Fibroblast of lung (primary cell): ENCODE results near the gene ITGA8. TPM values are rescaled to one million over a fixed set of nuclear protein-coding genes. Genes with fewer than 3 reads are reported as not detected.

Source experiments
- DNase-seq, 2 donors: peaks; one replicate each; pipeline versions ENCODE4 v3.0.0 to v3.0.0-alpha.2; 2010; ENCODE audit warnings: low read depth in 2 of 2
- H2AFZ ChIP-seq: 2 replicates; pipeline ENCODE4 v1.5.1; 2012; ENCODE audit warnings: low read length, control low read depth, inconsistent platforms
- H3K27ac ChIP-seq: 2 replicates; pipeline ENCODE4 v1.5.1; 2011; ENCODE audit warnings: low read length, control low read depth; ENCODE audit not compliant: insufficient read depth
- H3K27me3 ChIP-seq: 2 replicates; pipeline ENCODE4 v1.5.1; 2011; ENCODE audit warnings: mild to moderate bottlenecking, low read length; ENCODE audit not compliant: control insufficient read depth, insufficient read depth
- H3K36me3 ChIP-seq: 2 replicates; pipeline ENCODE4 v1.5.1; 2011; ENCODE audit warnings: low read length; ENCODE audit not compliant: control insufficient read depth, insufficient read depth
- H3K4me1 ChIP-seq: 2 replicates; pipeline ENCODE4 v1.5.1; 2011; ENCODE audit warnings: low read length; ENCODE audit not compliant: control insufficient read depth, insufficient read depth; ENCODE audit errors: extremely low read depth
- H3K4me2 ChIP-seq: 2 replicates; pipeline ENCODE4 v1.5.1; 2011; ENCODE audit warnings: low read length, control low read depth; ENCODE audit not compliant: insufficient read depth; ENCODE audit errors: extremely low read depth
- H3K4me3 ChIP-seq, 4 experiments: fragments of 200-600 bp in 1 of 4; sonication (generic) in 1 of 4; replicated peaks in 1 of 4; 2 replicates each; pipeline ENCODE4 v1.5.1; 2011 to 2016; ENCODE audit warnings: low read length in 4 of 4, low read depth in 3 of 4, mild to moderate bottlenecking in 3 of 4, control low read depth in 2 of 4, inconsistent platforms in 1 of 4, mixed read lengths in 1 of 4; ENCODE audit not compliant: insufficient read depth in 1 of 4; ENCODE audit errors: control extremely low read depth in 1 of 4
- H3K79me2 ChIP-seq: 2 replicates; pipeline ENCODE4 v1.5.1; 2012; ENCODE audit warnings: mild to moderate bottlenecking, low read length, inconsistent platforms; ENCODE audit not compliant: control insufficient read depth, insufficient read depth
- H3K9ac ChIP-seq: 2 replicates; pipeline ENCODE4 v1.5.1; 2011; ENCODE audit warnings: mild to moderate bottlenecking, low read length, control low read depth; ENCODE audit not compliant: insufficient read depth
- H3K9me3 ChIP-seq: 2 replicates; pipeline ENCODE4 v1.5.1; 2012; ENCODE audit warnings: low read depth, low read length; ENCODE audit not compliant: control insufficient read depth, insufficient read depth
- H4K20me1 ChIP-seq: 2 replicates; pipeline ENCODE4 v1.5.1; 2011; ENCODE audit warnings: low read length; ENCODE audit not compliant: control insufficient read depth, insufficient read depth; ENCODE audit errors: extremely low read depth
- CTCF ChIP-seq, 2 donors: IDR thresholded peaks in 1 of 2; conservative IDR thresholded peaks in 1 of 2; 1 replicate in 1 of 2; 2 replicates in 1 of 2; pipeline ENCODE4 v1.5.1; 2011 to 2012; ENCODE audit warnings: low read length in 2 of 2, control low read depth in 1 of 2, inconsistent platforms in 1 of 2, low read depth in 1 of 2, mild to moderate bottlenecking in 1 of 2
- EZH2 ChIP-seq: IDR thresholded peaks from 2 replicates; pipeline ENCODE4 v1.5.1; 2012; ENCODE audit warnings: low read length, control low read depth, mild to moderate bottlenecking; ENCODE audit errors: missing control alignments
- polyA plus RNA-seq, 2 donors: library from polyadenylated mRNA; depleted of rRNA in 1 of 2; stranded (reverse) in 1 of 2; unstranded in 1 of 2; fragments of >200 nt; gene quantifications; 2 replicates each; pipeline ENCODE4 v1.2.1, GENCODE V29; 2011 to 2012; ENCODE audit warnings: missing spikeins in 1 of 2
- total RNA-seq: library from RNA; depleted of rRNA; stranded (reverse); fragments of >200 nt; gene quantifications from 2 replicates; pipeline ENCODE4 v1.2.1, GENCODE V29; 2014

Gene ITGA8
- total and polyA plus RNA-seq, 2 donors (not counting 1 experiment from before 2014, with no cell fraction given), result 0.62 to 0.99 TPM

GRCh38 chr10:15504101-15504840 lies 215.5 kb downstream of the ITGA8 start:
- Histone ChIP-seq H4K20me1 (no peaks in the 10 kb centered on the region), H3K4me3 (peak overlapping the region in 1 of 4 experiments; percentile 18), H3K9ac (no peak overlapping the region), H3K79me2 (no peaks in the 10 kb centered on the region), H3K27me3 (peaks cover 7% of the 10 kb centered on the region), H3K4me2 (no peak overlapping the region), H3K4me1 (no peaks in the 10 kb centered on the region), H3K36me3 (no peaks in the 10 kb centered on the region), H3K9me3 (no peaks in the 10 kb centered on the region), H3K27ac (no peak overlapping the region), H2AFZ (no peak overlapping the region)
- DNase-seq, result peak; percentile 2 to 33
- no peak for TF ChIP-seq EZH2
- no peak for TF ChIP-seq CTCF (conservative IDR thresholded peaks at IDR 0.05 in 1 of 2, IDR thresholded peaks at IDR 0.05 in 1 of 2; ENCODE audit: low read depth in 1 of 2, low read length in 2 of 2)

- Histone ChIP-seq H3K4me2 (no peak overlapping the region), H2AFZ (no peak overlapping the region), H4K20me1 (no peaks in the 10 kb centered on the region), H3K9ac (no peak overlapping the region), H3K36me3 (no peaks in the 10 kb centered on the region), H3K79me2 (no peaks in the 10 kb centered on the region), H3K27me3 (no peaks in the 10 kb centered on the region), H3K4me1 (no peaks in the 10 kb centered on the region), H3K4me3 (no peak overlapping the region), H3K27ac (no peak overlapping the region), H3K9me3 (no peaks in the 10 kb centered on the region)
- no peak for TF ChIP-seq EZH2
- no peak for TF ChIP-seq CTCF (conservative IDR thresholded peaks at IDR 0.05 in 1 of 2, IDR thresholded peaks at IDR 0.05 in 1 of 2; ENCODE audit: low read depth in 1 of 2, low read length in 2 of 2)
- DNase-seq, result no peak
Observed at GRCh38 chr10:15494850-15495506, 224.7 kb downstream of the ITGA8 start.

- H3K27ac ChIP-seq, result no peak overlapping the region
- no peaks in the 10 kb centered on the region for H3K79me2 ChIP-seq
- DNase-seq, result no peak
- H3K4me1 ChIP-seq, result no peaks in the 10 kb centered on the region
- no peaks in the 10 kb centered on the region for H3K27me3 ChIP-seq
- H3K4me3 ChIP-seq, result no peak overlapping the region
- no peaks in the 10 kb centered on the region for H4K20me1 ChIP-seq
- H3K9me3 ChIP-seq, result no peaks in the 10 kb centered on the region
- no peak overlapping the region for H2AFZ ChIP-seq
- H3K9ac ChIP-seq, result no peak overlapping the region
- TF ChIP-seq CTCF (conservative IDR thresholded peaks at IDR 0.05 in 1 of 2, IDR thresholded peaks at IDR 0.05 in 1 of 2; ENCODE audit: low read depth in 1 of 2, low read length in 2 of 2) (no peak), EZH2 (no peak)
- H3K36me3 ChIP-seq, result no peaks in the 10 kb centered on the region
- no peak overlapping the region for H3K4me2 ChIP-seq
Observed at GRCh38 chr10:15491856-15492642, 227.7 kb downstream of the ITGA8 start.
